Raji (cell line): ENCODE data around the gene ARPC1B.

Experiments
- POLR2A ChIP-seq: IDR thresholded peaks from 2 replicates; pipeline ENCODE4 v1.6.1; 2011; ENCODE audit warnings: low read depth, low read length, control low read depth; ENCODE audit not compliant: insufficient read depth

ARPC1B gene

GRCh38 chr7:99419323-99420021 lies 44.9 kb downstream of the ARPC1B start:
- no peak for TF ChIP-seq POLR2A

GRCh38 chr7:99420213-99420612 lies 45.7 kb downstream of the ARPC1B start:
- no peak for TF ChIP-seq POLR2A

GRCh38 chr7:99420986-99421385 lies 46.5 kb downstream of the ARPC1B start:
- no peak for TF ChIP-seq POLR2A

- no peak for TF ChIP-seq POLR2A
Measured at GRCh38 chr7:99422186-99422585, 47.7 kb downstream of the ARPC1B start.

GRCh38 chr7:99422625-99423024 lies 48.1 kb downstream of the ARPC1B start:
- no peak for TF ChIP-seq POLR2A

- TF ChIP-seq POLR2A = no peak
Measured at GRCh38 chr7:99424932-99425730, 50.6 kb downstream of the ARPC1B start.

GRCh38 chr7:99428972-99429566 lies 54.5 kb downstream of the ARPC1B start:
- no peak for TF ChIP-seq POLR2A

GRCh38 chr7:99429756-99430155 lies 55.2 kb downstream of the ARPC1B start:
- TF ChIP-seq POLR2A = no peak

GRCh38 chr7:99433158-99433557 lies 58.6 kb downstream of the ARPC1B start:
- no peak for TF ChIP-seq POLR2A

GRCh38 chr7:99437946-99438572 lies 63.5 kb downstream of the ARPC1B start:
- TF ChIP-seq POLR2A = no peak

GRCh38 chr7:99438573-99439480 lies 64.3 kb downstream of the ARPC1B start, which contains the start of the genes CPSF4 and PTCD1:
CPSF4 (plus strand) TSS chr7:99438943; CDS start chr7:99439083, 140 bp downstream.
PTCD1 (minus strand) TSS chr7:99438798; CDS start chr7:99435242, 3,556 bp downstream.
- peak; percentile 73; the same call in 1 of the 2 replicates for TF ChIP-seq POLR2A

GRCh38 chr7:99440195-99440594 lies 65.7 kb downstream of the ARPC1B start:
- TF ChIP-seq POLR2A = no peak
